ENCODE measurements around the gene TTLL9.

TTLL9 gene

GRCh38 chr20:31863296-31864085 is 6.9 kb upstream of the TTLL9 start:
- H3K9ac ChIP-seq (ENCODE audit: low read length), result no peak overlapping the region
- no peak overlapping the region for H4K8ac ChIP-seq (ENCODE audit: low read depth, low read length)
- DNase-seq, result no peak
- H3K4me1 ChIP-seq (ENCODE audit: control insufficient read depth in 1 of 2, insufficient read depth in 2 of 2, low read length in 2 of 2), result peaks cover 12 to 14% of the 10 kb centered on the region in 2 experiments
- no peaks in the 10 kb centered on the region for H3K9me3 ChIP-seq (ENCODE audit: insufficient read depth, low read depth, low read length)
- H2BK12ac ChIP-seq (ENCODE audit: low read length), result no peak overlapping the region
- no peak overlapping the region for H4K12ac ChIP-seq (ENCODE audit: low read depth, low read length)
- no peak overlapping the region for H3K14ac ChIP-seq (ENCODE audit: low read length)
- H3K4me2 ChIP-seq (ENCODE audit: low read length), result no peak overlapping the region
- H2BK120ac ChIP-seq (ENCODE audit: insufficient read depth, low read length, poor library complexity), result no peak overlapping the region
- H2AK5ac ChIP-seq (ENCODE audit: low read length), result no peak overlapping the region
- H4K91ac ChIP-seq (ENCODE audit: low read depth, low read length), result no peak overlapping the region
- H3K79me2 ChIP-seq (ENCODE audit: control insufficient read depth, insufficient read depth, low read length, poor library complexity), result no peaks in the 10 kb centered on the region
- no peaks in the 10 kb centered on the region for H3K36me3 ChIP-seq (ENCODE audit: control insufficient read depth in 1 of 2, insufficient read depth in 2 of 2, low read length in 2 of 2)
- H3K23ac ChIP-seq (ENCODE audit: low read length), result no peak overlapping the region
- no peak overlapping the region for H3K4ac ChIP-seq (ENCODE audit: low read depth, low read length)
- no peak overlapping the region for H3K18ac ChIP-seq (ENCODE audit: low read length)
- H3K27me3 ChIP-seq (ENCODE audit: insufficient read depth, low read length), result no peaks in the 10 kb centered on the region
- H3K79me1 ChIP-seq (ENCODE audit: low read length), result no peaks in the 10 kb centered on the region
- no peak overlapping the region for H2BK5ac ChIP-seq (ENCODE audit: low read depth, low read length, poor library complexity)
- no CpG with 5 or more reads among the region's 9 CpGs for WGBS (ENCODE audit: extremely low coverage, insufficient coverage, insufficient read length)
- H3K27ac ChIP-seq (ENCODE audit: low read depth, low read length), result no peak overlapping the region
- H2AFZ ChIP-seq (ENCODE audit: insufficient read depth, low read length, poor library complexity), result no peak overlapping the region
- H3K4me3 ChIP-seq (ENCODE audit: low read depth, low read length), result no peak overlapping the region

- Histone ChIP-seq H3K27me3 (ENCODE audit: insufficient read depth, low read length) (peaks cover 12% of the 10 kb centered on the region), H3K4me1 (ENCODE audit: control insufficient read depth in 1 of 2, insufficient read depth in 2 of 2, low read length in 2 of 2) (peaks cover 12 to 15% of the 10 kb centered on the region in 2 experiments), H3K14ac (ENCODE audit: low read length) (no peak overlapping the region), H3K9me3 (ENCODE audit: insufficient read depth, low read depth, low read length) (no peaks in the 10 kb centered on the region), H3K36me3 (ENCODE audit: control insufficient read depth in 1 of 2, insufficient read depth in 2 of 2, low read length in 2 of 2) (no peaks in the 10 kb centered on the region), H3K27ac (ENCODE audit: low read depth, low read length) (no peak overlapping the region), H2AFZ (ENCODE audit: insufficient read depth, low read length, poor library complexity) (no peak overlapping the region), H2BK5ac (ENCODE audit: low read depth, low read length, poor library complexity) (no peak overlapping the region), H2BK120ac (ENCODE audit: insufficient read depth, low read length, poor library complexity) (no peak overlapping the region), H3K23ac (ENCODE audit: low read length) (no peak overlapping the region), H3K4ac (ENCODE audit: low read depth, low read length) (no peak overlapping the region), H3K9ac (ENCODE audit: low read length) (no peak overlapping the region), H4K8ac (ENCODE audit: low read depth, low read length) (no peak overlapping the region), H2BK12ac (ENCODE audit: low read length) (no peak overlapping the region), H4K12ac (ENCODE audit: low read depth, low read length) (no peak overlapping the region), H3K4me2 (ENCODE audit: low read length) (no peak overlapping the region), H4K91ac (ENCODE audit: low read depth, low read length) (no peak overlapping the region), H2AK5ac (ENCODE audit: low read length) (no peak overlapping the region), H3K18ac (ENCODE audit: low read length) (no peak overlapping the region), H3K79me2 (ENCODE audit: control insufficient read depth, insufficient read depth, low read length, poor library complexity) (no peaks in the 10 kb centered on the region), H3K79me1 (ENCODE audit: low read length) (no peaks in the 10 kb centered on the region), H3K4me3 (ENCODE audit: low read depth, low read length) (no peak overlapping the region)
- no CpG with 5 or more reads among the region's 12 CpGs for WGBS (ENCODE audit: extremely low coverage, insufficient coverage, insufficient read length)
- no peak for DNase-seq
Observed at GRCh38 chr20:31864521-31865400, 5.7 kb upstream of the TTLL9 start.

- H3K79me2 ChIP-seq (ENCODE audit: control insufficient read depth, insufficient read depth, low read length, poor library complexity), result no peaks in the 10 kb centered on the region
- no peak overlapping the region for H3K4me2 ChIP-seq (ENCODE audit: low read length)
- H2AK5ac ChIP-seq (ENCODE audit: low read length), result no peak overlapping the region
- no peaks in the 10 kb centered on the region for H3K79me1 ChIP-seq (ENCODE audit: low read length)
- no peak overlapping the region for H4K8ac ChIP-seq (ENCODE audit: low read depth, low read length)
- H3K4me1 ChIP-seq (ENCODE audit: control insufficient read depth in 1 of 2, insufficient read depth in 2 of 2, low read length in 2 of 2), result peaks cover 8 to 12% of the 10 kb centered on the region in 2 experiments
- no peak overlapping the region for H3K4ac ChIP-seq (ENCODE audit: low read depth, low read length)
- H2AFZ ChIP-seq (ENCODE audit: insufficient read depth, low read length, poor library complexity), result no peak overlapping the region
- H4K12ac ChIP-seq (ENCODE audit: low read depth, low read length), result no peak overlapping the region
- H3K14ac ChIP-seq (ENCODE audit: low read length), result no peak overlapping the region
- no peak overlapping the region for H3K4me3 ChIP-seq (ENCODE audit: low read depth, low read length)
- no peak overlapping the region for H4K91ac ChIP-seq (ENCODE audit: low read depth, low read length)
- H3K27ac ChIP-seq (ENCODE audit: low read depth, low read length), result no peak overlapping the region
- no peaks in the 10 kb centered on the region for H3K9me3 ChIP-seq (ENCODE audit: insufficient read depth, low read depth, low read length)
- no peak overlapping the region for H2BK12ac ChIP-seq (ENCODE audit: low read length)
- no CpG with 5 or more reads among the region's 3 CpGs for WGBS (ENCODE audit: extremely low coverage, insufficient coverage, insufficient read length)
- H3K27me3 ChIP-seq (ENCODE audit: insufficient read depth, low read length), result peaks cover 27% of the 10 kb centered on the region
- no peak overlapping the region for H3K18ac ChIP-seq (ENCODE audit: low read length)
- DNase-seq, result no peak
- H3K9ac ChIP-seq (ENCODE audit: low read length), result no peak overlapping the region
- no peak overlapping the region for H2BK120ac ChIP-seq (ENCODE audit: insufficient read depth, low read length, poor library complexity)
- H2BK5ac ChIP-seq (ENCODE audit: low read depth, low read length, poor library complexity), result no peak overlapping the region
- no peak overlapping the region for H3K23ac ChIP-seq (ENCODE audit: low read length)
- H3K36me3 ChIP-seq (ENCODE audit: control insufficient read depth in 1 of 2, insufficient read depth in 2 of 2, low read length in 2 of 2), result no peaks in the 10 kb centered on the region
Observed at GRCh38 chr20:31866221-31866620, 4.2 kb upstream of the TTLL9 start.

GRCh38 chr20:31868853-31869672 is 1.4 kb upstream of the TTLL9 start:
- Histone ChIP-seq H3K9me3 (ENCODE audit: insufficient read depth, low read depth, low read length) (no peaks in the 10 kb centered on the region), H3K36me3 (ENCODE audit: control insufficient read depth in 1 of 2, insufficient read depth in 2 of 2, low read length in 2 of 2) (no peaks in the 10 kb centered on the region), H3K27me3 (ENCODE audit: insufficient read depth, low read length) (peaks cover 36% of the 10 kb centered on the region), H2BK12ac (ENCODE audit: low read length) (no peak overlapping the region), H4K91ac (ENCODE audit: low read depth, low read length) (no peak overlapping the region), H3K27ac (ENCODE audit: low read depth, low read length) (no peak overlapping the region), H3K9ac (ENCODE audit: low read length) (no peak overlapping the region), H3K79me2 (ENCODE audit: control insufficient read depth, insufficient read depth, low read length, poor library complexity) (no peaks in the 10 kb centered on the region), H3K4me1 (ENCODE audit: control insufficient read depth in 1 of 2, insufficient read depth in 2 of 2, low read length in 2 of 2) (peaks cover 5 to 7% of the 10 kb centered on the region in 2 experiments), H2AK5ac (ENCODE audit: low read length) (no peak overlapping the region), H2BK5ac (ENCODE audit: low read depth, low read length, poor library complexity) (no peak overlapping the region), H3K18ac (ENCODE audit: low read length) (no peak overlapping the region), H4K12ac (ENCODE audit: low read depth, low read length) (no peak overlapping the region), H3K79me1 (ENCODE audit: low read length) (no peaks in the 10 kb centered on the region), H3K23ac (ENCODE audit: low read length) (no peak overlapping the region), H3K4ac (ENCODE audit: low read depth, low read length) (no peak overlapping the region), H4K8ac (ENCODE audit: low read depth, low read length) (no peak overlapping the region), H2BK120ac (ENCODE audit: insufficient read depth, low read length, poor library complexity) (no peak overlapping the region), H3K4me2 (ENCODE audit: low read length) (no peak overlapping the region), H3K14ac (ENCODE audit: low read length) (no peak overlapping the region), H3K4me3 (ENCODE audit: low read depth, low read length) (no peak overlapping the region), H2AFZ (ENCODE audit: insufficient read depth, low read length, poor library complexity) (no peak overlapping the region)
- DNase-seq, result no peak
- no CpG with 5 or more reads among the region's 12 CpGs for WGBS (ENCODE audit: extremely low coverage, insufficient coverage, insufficient read length)
